ENCODE data around the gene RB1. TPM values are rescaled to one million over a fixed set of nuclear protein-coding genes. Genes with fewer than 3 reads are reported as not detected.

Gene RB1
- polyA plus RNA-seq, 1 donor from 2014 or later = 29.5 TPM

- no peaks in the 10 kb centered on the region for H3K9me2 ChIP-seq (ENCODE audit: insufficient read depth, low read length)
- H3K79me2 ChIP-seq (replicated peaks; ENCODE audit: insufficient read depth, low read length) = no peaks in the 10 kb centered on the region
- H3K4me3 ChIP-seq (ENCODE audit: low read length) = no peak overlapping the region
- H3K4me2 ChIP-seq (ENCODE audit: low read length) = no peak overlapping the region
- no peak overlapping the region for H2AFZ ChIP-seq (ENCODE audit: low read depth, low read length)
- no peak overlapping the region for H3K9ac ChIP-seq (ENCODE audit: low read length)
- no peaks in the 10 kb centered on the region for H3F3A ChIP-seq (ENCODE audit: insufficient read depth, low read length, poor library complexity, severe bottlenecking)
- H4K20me1 ChIP-seq (ENCODE audit: insufficient read depth) = no peaks in the 10 kb centered on the region
- TF ChIP-seq EZH2 (IDR thresholded peaks at IDR 0.05; ENCODE audit: borderline replicate concordance, insufficient read depth, low read length, poor library complexity, severe bottlenecking) (no peak), RAD21 (conservative IDR thresholded peaks at IDR 0.05) (no peak), TAF1 (IDR thresholded peaks at IDR 0.05; ENCODE audit: low read depth) (no peak), MXI1 (conservative IDR thresholded peaks at IDR 0.05; ENCODE audit: poor library complexity, severe bottlenecking) (no peak), EP300 (conservative IDR thresholded peaks at IDR 0.05; ENCODE audit: poor library complexity, severe bottlenecking) (no peak), POLR2AphosphoS5 (IDR thresholded peaks at IDR 0.05) (no peak), CTCF (IDR thresholded peaks at IDR 0.05; ENCODE audit: poor library complexity, severe bottlenecking) (no peak), SMC3 (conservative IDR thresholded peaks at IDR 0.05; ENCODE audit: poor library complexity) (no peak)
- TF ChIP-seq, protein P1, sequence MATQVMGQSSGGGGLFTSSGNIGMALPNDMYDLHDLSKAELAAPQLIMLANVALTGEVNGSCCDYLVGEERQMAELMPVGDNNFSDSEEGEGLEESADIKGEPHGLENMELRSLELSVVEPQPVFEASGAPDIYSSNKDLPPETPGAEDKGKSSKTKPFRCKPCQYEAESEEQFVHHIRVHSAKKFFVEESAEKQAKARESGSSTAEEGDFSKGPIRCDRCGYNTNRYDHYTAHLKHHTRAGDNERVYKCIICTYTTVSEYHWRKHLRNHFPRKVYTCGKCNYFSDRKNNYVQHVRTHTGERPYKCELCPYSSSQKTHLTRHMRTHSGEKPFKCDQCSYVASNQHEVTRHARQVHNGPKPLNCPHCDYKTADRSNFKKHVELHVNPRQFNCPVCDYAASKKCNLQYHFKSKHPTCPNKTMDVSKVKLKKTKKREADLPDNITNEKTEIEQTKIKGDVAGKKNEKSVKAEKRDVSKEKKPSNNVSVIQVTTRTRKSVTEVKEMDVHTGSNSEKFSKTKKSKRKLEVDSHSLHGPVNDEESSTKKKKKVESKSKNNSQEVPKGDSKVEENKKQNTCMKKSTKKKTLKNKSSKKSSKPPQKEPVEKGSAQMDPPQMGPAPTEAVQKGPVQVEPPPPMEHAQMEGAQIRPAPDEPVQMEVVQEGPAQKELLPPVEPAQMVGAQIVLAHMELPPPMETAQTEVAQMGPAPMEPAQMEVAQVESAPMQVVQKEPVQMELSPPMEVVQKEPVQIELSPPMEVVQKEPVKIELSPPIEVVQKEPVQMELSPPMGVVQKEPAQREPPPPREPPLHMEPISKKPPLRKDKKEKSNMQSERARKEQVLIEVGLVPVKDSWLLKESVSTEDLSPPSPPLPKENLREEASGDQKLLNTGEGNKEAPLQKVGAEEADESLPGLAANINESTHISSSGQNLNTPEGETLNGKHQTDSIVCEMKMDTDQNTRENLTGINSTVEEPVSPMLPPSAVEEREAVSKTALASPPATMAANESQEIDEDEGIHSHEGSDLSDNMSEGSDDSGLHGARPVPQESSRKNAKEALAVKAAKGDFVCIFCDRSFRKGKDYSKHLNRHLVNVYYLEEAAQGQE (IDR thresholded peaks at IDR 0.05; ENCODE audit: borderline replicate concordance) = no peak
- H3K9me3 ChIP-seq (ENCODE audit: low read length) = no peaks in the 10 kb centered on the region
- H3K27ac ChIP-seq (ENCODE audit: low read length) = no peak overlapping the region
- H3K27me3 ChIP-seq (ENCODE audit: insufficient read depth, low read depth, low read length) = no peaks in the 10 kb centered on the region
- peaks cover 3% of the 10 kb centered on the region for H3K36me3 ChIP-seq (ENCODE audit: insufficient read depth, low read length)
These were observed 45.1 kb upstream of the RB1 start for GRCh38 chr13:48258430-48258829.

DNA sequence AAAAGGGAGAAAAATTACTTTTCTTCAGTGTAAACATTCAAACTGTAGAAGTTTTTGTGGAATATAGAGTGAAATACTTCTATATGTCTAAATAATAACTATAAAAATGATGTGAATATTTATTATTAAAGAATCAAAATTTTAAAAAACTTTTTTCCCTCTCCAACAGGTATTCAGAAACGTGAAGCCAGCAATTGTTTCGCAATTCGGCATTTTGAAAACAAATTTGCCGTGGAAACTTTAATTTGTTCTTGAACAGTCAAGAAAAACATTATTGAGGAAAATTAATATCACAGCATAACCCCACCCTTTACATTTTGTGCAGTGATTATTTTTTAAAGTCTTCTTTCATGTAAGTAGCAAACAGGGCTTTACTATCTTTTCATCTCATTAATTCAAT is 42.6 kb upstream of the RB1 start:
- H3K4me2 ChIP-seq (ENCODE audit: low read length) = no peak overlapping the region
- H3K9ac ChIP-seq (ENCODE audit: low read length) = no peak overlapping the region
- no peaks in the 10 kb centered on the region for H4K20me1 ChIP-seq (ENCODE audit: insufficient read depth)
- H3K9me3 ChIP-seq (ENCODE audit: low read length) = no peaks in the 10 kb centered on the region
- H2AFZ ChIP-seq (ENCODE audit: low read depth, low read length) = no peak overlapping the region
- peaks cover 18% of the 10 kb centered on the region for H3K36me3 ChIP-seq (ENCODE audit: insufficient read depth, low read length)
- TF ChIP-seq, protein P1 (IDR thresholded peaks at IDR 0.05; ENCODE audit: borderline replicate concordance) = no peak
- TF ChIP-seq RAD21 (conservative IDR thresholded peaks at IDR 0.05) (no peak), EP300 (conservative IDR thresholded peaks at IDR 0.05; ENCODE audit: poor library complexity, severe bottlenecking) (no peak), MXI1 (conservative IDR thresholded peaks at IDR 0.05; ENCODE audit: poor library complexity, severe bottlenecking) (no peak), TAF1 (IDR thresholded peaks at IDR 0.05; ENCODE audit: low read depth) (no peak), POLR2AphosphoS5 (IDR thresholded peaks at IDR 0.05) (no peak), EZH2 (IDR thresholded peaks at IDR 0.05; ENCODE audit: borderline replicate concordance, insufficient read depth, low read length, poor library complexity, severe bottlenecking) (no peak), SMC3 (conservative IDR thresholded peaks at IDR 0.05; ENCODE audit: poor library complexity) (no peak), CTCF (IDR thresholded peaks at IDR 0.05; ENCODE audit: poor library complexity, severe bottlenecking) (no peak)
- H3K27me3 ChIP-seq (ENCODE audit: insufficient read depth, low read depth, low read length) = no peaks in the 10 kb centered on the region
- H3K79me2 ChIP-seq (replicated peaks; ENCODE audit: insufficient read depth, low read length) = no peaks in the 10 kb centered on the region
- no peaks in the 10 kb centered on the region for H3F3A ChIP-seq (ENCODE audit: insufficient read depth, low read length, poor library complexity, severe bottlenecking)
- no peak overlapping the region for H3K27ac ChIP-seq (ENCODE audit: low read length)
- no peak overlapping the region for H3K4me3 ChIP-seq (ENCODE audit: low read length)
- no peaks in the 10 kb centered on the region for H3K9me2 ChIP-seq (ENCODE audit: insufficient read depth, low read length)

Measured in neural cell (in vitro differentiated cells).